ENCODE data around the gene DNASE1L2. TPM values are rescaled to one million over a fixed set of nuclear protein-coding genes. Genes with fewer than 3 reads are reported as not detected.
"Not testable (repeated sequence)": the region's sequence is repeated elsewhere in the genome, so short reads cannot be mapped to it uniquely, and the experiment has no call there.

The DNASE1L2 gene
- total and polyA plus RNA-seq, 5 donors from 2014 or later, result 0.37 TPM; not detected in 4

- H3K4me1 Mint-ChIP-seq, result peaks cover 0 to 11% (median 2%) of the 10 kb centered on the region in 4 donors
- no peak overlapping the region for H3K27ac Mint-ChIP-seq
- Histone ChIP-seq H3K27ac (ENCODE audit: insufficient read depth, low read length, poor library complexity, severe bottlenecking) (no peak overlapping the region), H3K4me1 (ENCODE audit: control insufficient read depth, insufficient read depth, low read length, poor library complexity, severe bottlenecking) (peaks cover 20% of the 10 kb centered on the region), H3K4me3 (ENCODE audit: low read depth, low read length) (no peak overlapping the region), H3K36me3 (ENCODE audit: control insufficient read depth, insufficient read depth, low read length) (no peaks in the 10 kb centered on the region), H3K9me3 (ENCODE audit: control insufficient read depth in 2 of 2, low read length in 2 of 2) (no peaks in the 10 kb centered on the region), H3K27me3 (ENCODE audit: control insufficient read depth, insufficient read depth, low read length) (peaks cover 12% of the 10 kb centered on the region)
- H3K9me3 Mint-ChIP-seq, result no peaks in the 10 kb centered on the region
- ATAC-seq (ENCODE audit: low read depth in 2 of 2), result no peak
- DNase-seq, result no peak
- H3K27me3 Mint-ChIP-seq, result peaks cover 43% of the 10 kb centered on the region
- H3K36me3 Mint-ChIP-seq, result no peaks in the 10 kb centered on the region
- H3K4me3 Mint-ChIP-seq, result peak overlapping the region; percentile 52 to 83 (median 61)
Observed at GRCh38 chr16:2198283-2198682, 38.0 kb upstream of the DNASE1L2 start.

GRCh38 chr16:2199095-2199494 is 37.1 kb upstream of the DNASE1L2 start:
- no peaks in the 10 kb centered on the region for H3K36me3 ChIP-seq (ENCODE audit: control insufficient read depth, insufficient read depth, low read length)
- Mint-ChIP-seq H3K27me3 (peaks cover 46% of the 10 kb centered on the region), H3K4me3 (peak overlapping the region in 1 of 4 donors; percentile 59), H3K4me1 (peaks cover 0 to 11% (median 2%) of the 10 kb centered on the region in 4 donors), H3K9me3 (no peaks in the 10 kb centered on the region), H3K36me3 (no peaks in the 10 kb centered on the region), H3K27ac (no peak overlapping the region)
- H3K9me3 ChIP-seq (ENCODE audit: control insufficient read depth in 2 of 2, low read length in 2 of 2), result no peaks in the 10 kb centered on the region
- peaks cover 20% of the 10 kb centered on the region for H3K4me1 ChIP-seq (ENCODE audit: control insufficient read depth, insufficient read depth, low read length, poor library complexity, severe bottlenecking)
- no peak overlapping the region for H3K4me3 ChIP-seq (ENCODE audit: low read depth, low read length)
- peaks cover 12% of the 10 kb centered on the region for H3K27me3 ChIP-seq (ENCODE audit: control insufficient read depth, insufficient read depth, low read length)
- no peak for DNase-seq
- no peak overlapping the region for H3K27ac ChIP-seq (ENCODE audit: insufficient read depth, low read length, poor library complexity, severe bottlenecking)
- no peak for ATAC-seq (ENCODE audit: low read depth in 2 of 2)

DNA sequence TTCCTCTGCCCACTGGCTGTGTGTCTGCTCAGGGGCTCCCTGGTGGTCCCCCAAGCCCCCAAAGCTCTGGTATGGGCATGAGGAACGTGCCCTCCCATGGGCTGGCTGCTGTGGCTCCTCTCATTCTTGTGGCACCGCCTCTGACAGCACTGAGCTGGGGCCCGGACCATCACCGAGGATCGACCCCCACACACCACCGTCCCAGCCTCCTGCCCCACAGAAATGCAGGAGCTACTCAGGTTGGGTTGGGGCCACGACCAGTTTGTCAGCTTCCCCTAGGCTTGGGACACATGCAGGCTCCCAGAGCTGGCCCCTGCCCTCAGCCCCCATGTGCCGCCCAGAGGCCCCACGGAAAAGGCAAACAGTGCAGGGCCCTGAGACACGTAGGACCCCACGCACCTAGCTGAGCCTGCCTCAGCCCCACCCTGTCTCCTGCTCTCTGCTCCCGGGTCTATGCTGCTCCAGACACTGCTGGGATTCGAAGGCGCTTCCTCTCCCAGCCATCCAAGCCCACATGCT is 36.6 kb upstream of the DNASE1L2 start:
- H3K27me3 Mint-ChIP-seq, result peaks cover 44% of the 10 kb centered on the region
- no peak overlapping the region for H3K27ac Mint-ChIP-seq

GRCh38 chr16:2200313-2200712 is 35.9 kb upstream of the DNASE1L2 start:
- H3K4me1 ChIP-seq (ENCODE audit: control insufficient read depth, insufficient read depth, low read length, poor library complexity, severe bottlenecking), result peaks cover 22% of the 10 kb centered on the region
- Mint-ChIP-seq H3K27me3 (peaks cover 38% of the 10 kb centered on the region), H3K4me3 (peak overlapping the region in 1 of 4 donors; percentile 85), H3K27ac (no peak overlapping the region), H3K9me3 (no peaks in the 10 kb centered on the region), H3K4me1 (peaks cover 0 to 10% (median 2%) of the 10 kb centered on the region in 4 donors), H3K36me3 (no peaks in the 10 kb centered on the region)
- no peaks in the 10 kb centered on the region for H3K36me3 ChIP-seq (ENCODE audit: control insufficient read depth, insufficient read depth, low read length)
- ATAC-seq (ENCODE audit: low read depth in 2 of 2) (no peak), DNase-seq (no peak)
- no peak overlapping the region for H3K4me3 ChIP-seq (ENCODE audit: low read depth, low read length)
- no peaks in the 10 kb centered on the region for H3K9me3 ChIP-seq (ENCODE audit: control insufficient read depth in 2 of 2, low read length in 2 of 2)
- no peak overlapping the region for H3K27ac ChIP-seq (ENCODE audit: insufficient read depth, low read length, poor library complexity, severe bottlenecking)
- peaks cover 10% of the 10 kb centered on the region for H3K27me3 ChIP-seq (ENCODE audit: control insufficient read depth, insufficient read depth, low read length)

More for the DNA sequence above, 36.6 kb upstream of the DNASE1L2 start:
- peaks cover 0 to 15% (median 4%) of the 10 kb centered on the region in 4 donors for H3K4me1 Mint-ChIP-seq
- no peak overlapping the region for H3K4me3 ChIP-seq (ENCODE audit: low read depth, low read length)
- no peak overlapping the region for H3K4me3 Mint-ChIP-seq
- no peaks in the 10 kb centered on the region for H3K36me3 Mint-ChIP-seq
- H3K9me3 Mint-ChIP-seq, result no peaks in the 10 kb centered on the region
- no peak overlapping the region for H3K27ac ChIP-seq (ENCODE audit: insufficient read depth, low read length, poor library complexity, severe bottlenecking)
- peaks cover 12% of the 10 kb centered on the region for H3K27me3 ChIP-seq (ENCODE audit: control insufficient read depth, insufficient read depth, low read length)
- no peak for DNase-seq
- peaks cover 22% of the 10 kb centered on the region for H3K4me1 ChIP-seq (ENCODE audit: control insufficient read depth, insufficient read depth, low read length, poor library complexity, severe bottlenecking)
- no peaks in the 10 kb centered on the region for H3K36me3 ChIP-seq (ENCODE audit: control insufficient read depth, insufficient read depth, low read length)
- H3K9me3 ChIP-seq (ENCODE audit: control insufficient read depth in 2 of 2, low read length in 2 of 2), result no peaks in the 10 kb centered on the region
- no peak for ATAC-seq (ENCODE audit: low read depth in 2 of 2)

- peaks cover 18% of the 10 kb centered on the region for H3K4me1 ChIP-seq (ENCODE audit: control insufficient read depth, insufficient read depth, low read length, poor library complexity, severe bottlenecking)
- H3K27ac ChIP-seq (ENCODE audit: insufficient read depth, low read length, poor library complexity, severe bottlenecking); ATAC-seq (ENCODE audit: low read depth in 2 of 2); H3K9me3 ChIP-seq (ENCODE audit: control insufficient read depth in 2 of 2, low read length in 2 of 2); DNase-seq; H3K36me3 Mint-ChIP-seq; H3K9me3 Mint-ChIP-seq; H3K27me3 ChIP-seq (ENCODE audit: control insufficient read depth, insufficient read depth, low read length); H3K36me3 ChIP-seq (ENCODE audit: control insufficient read depth, insufficient read depth, low read length); H3K27ac Mint-ChIP-seq; H3K4me3 ChIP-seq (ENCODE audit: low read depth, low read length): not testable (repeated sequence)
- Mint-ChIP-seq H3K27me3 (peaks cover 25% of the 10 kb centered on the region), H3K4me1 (peaks cover 0 to 20% (median 3%) of the 10 kb centered on the region in 4 donors), H3K4me3 (peak overlapping the region; percentile 74 to 89 (median 80))
Observed at GRCh38 chr16:2203119-2203688, 33.0 kb upstream of the DNASE1L2 start.

- Histone ChIP-seq H3K9me3 (ENCODE audit: control insufficient read depth in 2 of 2, low read length in 2 of 2) (no peaks in the 10 kb centered on the region), H3K27ac (ENCODE audit: insufficient read depth, low read length, poor library complexity, severe bottlenecking) (peak overlapping the region; percentile 92), H3K4me1 (ENCODE audit: control insufficient read depth, insufficient read depth, low read length, poor library complexity, severe bottlenecking) (peaks cover 18% of the 10 kb centered on the region), H3K27me3 (ENCODE audit: control insufficient read depth, insufficient read depth, low read length) (no peaks in the 10 kb centered on the region), H3K4me3 (ENCODE audit: low read depth, low read length) (peak overlapping the region; percentile 70), H3K36me3 (ENCODE audit: control insufficient read depth, insufficient read depth, low read length) (peaks cover 9% of the 10 kb centered on the region)
- Mint-ChIP-seq H3K27me3 (peaks cover 18% of the 10 kb centered on the region), H3K9me3 (peaks cover 0 to 1% (median 0%) of the 10 kb centered on the region in 7 donors), H3K36me3 (no peaks in the 10 kb centered on the region), H3K4me1 (peaks cover 0 to 20% (median 3%) of the 10 kb centered on the region in 4 donors), H3K27ac (peak overlapping the region; percentile 24 to 83 (median 82)), H3K4me3 (peak overlapping the region; percentile 78 to 89 (median 82))
- DNase-seq, result no peak
- no peak for ATAC-seq (ENCODE audit: low read depth in 2 of 2)
Observed at GRCh38 chr16:2204416-2205103, 31.7 kb upstream of the DNASE1L2 start.

DNA sequence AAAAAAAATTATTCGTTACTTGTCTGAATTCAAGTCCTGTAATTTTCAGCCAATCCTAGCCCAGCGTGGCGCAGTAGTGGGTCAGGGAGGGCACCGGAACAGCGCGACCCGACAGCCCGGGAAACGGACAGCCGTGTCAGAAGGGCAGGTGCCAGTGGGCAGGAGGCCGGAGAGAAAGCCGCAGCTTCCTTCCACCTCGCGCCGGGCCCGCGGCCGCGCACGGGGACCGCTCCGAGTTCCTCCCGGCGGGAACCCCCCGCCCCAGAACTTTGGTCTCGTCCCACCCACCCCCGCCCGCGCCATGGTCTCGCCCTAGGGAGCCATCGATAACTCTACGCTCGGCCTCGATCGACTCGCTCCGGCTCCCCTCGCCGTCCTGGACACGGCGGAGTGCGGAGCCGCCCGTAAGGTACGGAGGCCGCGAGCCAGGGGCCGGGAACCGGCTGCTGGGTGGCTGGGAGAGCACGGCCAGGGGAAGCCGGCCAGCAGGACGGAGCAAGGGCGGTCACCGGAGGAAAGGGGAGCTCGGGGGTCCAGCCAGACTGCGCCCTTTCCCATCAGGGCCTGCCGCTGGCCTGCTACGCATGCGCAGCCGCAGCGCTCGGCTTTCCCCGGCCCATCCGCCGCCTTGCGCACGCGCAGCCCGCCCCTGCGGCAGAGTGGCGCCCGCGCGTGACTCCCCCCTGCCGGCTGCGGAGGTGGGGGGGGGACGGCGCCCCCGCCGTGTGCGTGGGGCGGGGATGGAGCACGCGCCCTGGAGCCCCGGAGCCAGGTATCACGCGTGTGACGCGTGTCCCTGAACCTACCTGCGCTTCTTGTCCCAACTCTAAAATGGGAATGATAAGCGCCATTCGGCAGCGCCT is 30.9 kb upstream of the DNASE1L2 start, which contains the start of gene MLST8:
Gene MLST8, plus strand, starts transcription at position 351 of the 863 bp plus-strand sequence. CDS start 632 bp downstream, outside the sequence.
- peaks cover 9% of the 10 kb centered on the region for H3K36me3 ChIP-seq (ENCODE audit: control insufficient read depth, insufficient read depth, low read length)
- Mint-ChIP-seq H3K27me3 (peaks cover 10% of the 10 kb centered on the region), H3K9me3 (peaks cover 0 to 1% (median 0%) of the 10 kb centered on the region in 7 donors), H3K4me3 (peak within 1 kb of the TSS; percentile 78 to 92 (median 88)), H3K27ac (peak within 1 kb of the TSS; percentile 82 to 96 (median 85)), H3K4me1 (peaks cover 0 to 20% (median 3%) of the 10 kb centered on the region in 4 donors), H3K36me3 (no peaks in the 10 kb centered on the region)
- peak; percentile 88 to 98 (median 93) for DNase-seq
- no peaks in the 10 kb centered on the region for H3K27me3 ChIP-seq (ENCODE audit: control insufficient read depth, insufficient read depth, low read length)
- peaks cover 18% of the 10 kb centered on the region for H3K4me1 ChIP-seq (ENCODE audit: control insufficient read depth, insufficient read depth, low read length, poor library complexity, severe bottlenecking)
- peak within 1 kb of the TSS; percentile 70 for H3K4me3 ChIP-seq (ENCODE audit: low read depth, low read length)
- H3K27ac ChIP-seq (ENCODE audit: insufficient read depth, low read length, poor library complexity, severe bottlenecking), result peak within 1 kb of the TSS; percentile 92
- H3K9me3 ChIP-seq (ENCODE audit: control insufficient read depth in 2 of 2, low read length in 2 of 2), result no peaks in the 10 kb centered on the region
- ATAC-seq (ENCODE audit: low read depth in 2 of 2), result peak; percentile 82 to 83
